Vagina (tissue), 2 donors: ENCODE measurements around the gene ADARB1. TPM values are rescaled to one million over a fixed set of nuclear protein-coding genes. Genes with fewer than 3 reads are reported as not detected.

Experiments
- DNase-seq, 2 donors: peaks; one replicate each; pipeline ENCODE4 v3.0.0-alpha.2; 2017; ENCODE audit errors: extremely low spot score in 2 of 2
- H3K27ac ChIP-seq: fragments of 200-600 bp; sonication (generic); one replicate; pipeline ENCODE4 v1.5.1; 2019
- H3K27me3 ChIP-seq: fragments of 200-600 bp; sonication (generic); one replicate; pipeline ENCODE4 v1.5.1; 2019
- H3K36me3 ChIP-seq, 2 donors: fragments of 200-600 bp; sonication (generic); one replicate each; pipeline ENCODE4 v1.5.1; 2017 to 2019
- H3K4me1 ChIP-seq: fragments of 200-600 bp; sonication (generic); one replicate; pipeline ENCODE4 v1.5.1; 2019
- H3K4me3 ChIP-seq, 2 donors: fragments of 200-600 bp; sonication (generic); 1 replicate in 1 of 2; 2 replicates in 1 of 2; pipeline ENCODE4 v1.5.1; 2016 to 2019
- H3K9me3 ChIP-seq: fragments of 200-600 bp; sonication (generic); one replicate; pipeline ENCODE4 v1.5.1; 2019
- CTCF ChIP-seq, 3 experiments: fragments of 450-650 bp in 2 of 3; fragments of 200-600 bp in 1 of 3; sonication (generic) in 1 of 3; IDR thresholded peaks; one replicate each; pipeline ENCODE4 v1.5.1; 2017 to 2019; ENCODE audit warnings: antibody characterized with exemption in 3 of 3, mild to moderate bottlenecking in 2 of 3, moderate library complexity in 2 of 3
- POLR2A ChIP-seq, 2 donors: fragments of 450-650 bp; IDR thresholded peaks; one replicate each; pipeline ENCODE4 v1.6.1; 2017; ENCODE audit warnings: antibody characterized with exemption in 2 of 2, mild to moderate bottlenecking in 2 of 2, moderate library complexity in 2 of 2
- POLR2AphosphoS5 ChIP-seq, 2 donors: sonication (generic); formaldehyde crosslinking; IDR thresholded peaks; one replicate each; pipeline ENCODE4 v1.9.0; 2017; ENCODE audit warnings: antibody characterized with exemption in 2 of 2, mild to moderate bottlenecking in 2 of 2, low read depth in 1 of 2; ENCODE audit not compliant: insufficient read depth in 1 of 2
- intact Hi-C: fragments of 100-400 bp; cut with DNase I; formaldehyde crosslinking; loops from one replicate; pipeline ENCODE4 v1.15.1; 2023
- total RNA-seq: library from RNA; depleted of rRNA; stranded (reverse); fragments of >200 nt; gene quantifications from one replicate; pipeline ENCODE4 v1.2.3, GENCODE V29; 2016

Gene ADARB1
- total RNA-seq, 1 donor from 2014 or later: 19.6 TPM

- no peaks in the 10 kb centered on the region for H3K27me3 ChIP-seq
- H3K36me3 ChIP-seq: no peaks in the 10 kb centered on the region
- TF ChIP-seq POLR2AphosphoS5 (IDR thresholded peaks at IDR 0.05; ENCODE audit: insufficient read depth in 1 of 2, low read depth in 1 of 2) (no peak), CTCF (IDR thresholded peaks at IDR 0.05) (no peak), POLR2A (IDR thresholded peaks at IDR 0.05) (no peak)
- peak in 1 of 2 donors; percentile 67 for DNase-seq
- intact Hi-C loops: no loop called here
- no peak overlapping the region for H3K27ac ChIP-seq
- H3K9me3 ChIP-seq: no peaks in the 10 kb centered on the region
- no peaks in the 10 kb centered on the region for H3K4me1 ChIP-seq
- no peak overlapping the region for H3K4me3 ChIP-seq
These were observed 177.5 kb downstream of the ADARB1 start for GRCh38 chr21:45251635-45252447.

- intact Hi-C loops: no loop called here
- Histone ChIP-seq H3K9me3 (no peaks in the 10 kb centered on the region), H3K27ac (no peak overlapping the region), H3K36me3 (no peaks in the 10 kb centered on the region), H3K27me3 (no peaks in the 10 kb centered on the region), H3K4me1 (no peaks in the 10 kb centered on the region), H3K4me3 (no peak overlapping the region)
- no peak for DNase-seq
- no peak for TF ChIP-seq POLR2A (IDR thresholded peaks at IDR 0.05)
- TF ChIP-seq CTCF (IDR thresholded peaks at IDR 0.05): no peak
- TF ChIP-seq POLR2AphosphoS5 (IDR thresholded peaks at IDR 0.05; ENCODE audit: insufficient read depth in 1 of 2, low read depth in 1 of 2): no peak
These were observed 178.1 kb downstream of the ADARB1 start for GRCh38 chr21:45252448-45252925.

- no peak for TF ChIP-seq POLR2A (IDR thresholded peaks at IDR 0.05)
- no peak for TF ChIP-seq POLR2AphosphoS5 (IDR thresholded peaks at IDR 0.05; ENCODE audit: insufficient read depth in 1 of 2, low read depth in 1 of 2)
- DNase-seq: peak in 1 of 2 donors; percentile 44
- H3K9me3 ChIP-seq: no peaks in the 10 kb centered on the region
- no peaks in the 10 kb centered on the region for H3K36me3 ChIP-seq
- H3K4me3 ChIP-seq: no peak overlapping the region
- intact Hi-C loops: no loop called here
- no peaks in the 10 kb centered on the region for H3K4me1 ChIP-seq
- no peaks in the 10 kb centered on the region for H3K27me3 ChIP-seq
- H3K27ac ChIP-seq: no peak overlapping the region
These were observed 178.8 kb downstream of the ADARB1 start for GRCh38 chr21:45253180-45253579.

GRCh38 chr21:45253633-45254459 is 179.5 kb downstream of the ADARB1 start:
- no peak for DNase-seq
- Histone ChIP-seq H3K36me3 (no peaks in the 10 kb centered on the region), H3K9me3 (no peaks in the 10 kb centered on the region), H3K27ac (no peak overlapping the region), H3K4me1 (no peaks in the 10 kb centered on the region), H3K27me3 (no peaks in the 10 kb centered on the region), H3K4me3 (no peak overlapping the region)
- TF ChIP-seq CTCF (IDR thresholded peaks at IDR 0.05) (no peak), POLR2A (IDR thresholded peaks at IDR 0.05) (no peak), POLR2AphosphoS5 (IDR thresholded peaks at IDR 0.05; ENCODE audit: insufficient read depth in 1 of 2, low read depth in 1 of 2) (no peak)
- intact Hi-C loops: no loop called here

GRCh38 chr21:45254460-45254930 is 180.1 kb downstream of the ADARB1 start:
- no peaks in the 10 kb centered on the region for H3K36me3 ChIP-seq
- intact Hi-C loops: no loop called here
- no peaks in the 10 kb centered on the region for H3K27me3 ChIP-seq
- H3K4me1 ChIP-seq: no peaks in the 10 kb centered on the region
- H3K4me3 ChIP-seq: no peak overlapping the region
- no peaks in the 10 kb centered on the region for H3K9me3 ChIP-seq
- peak in 1 of 2 donors; percentile 77 for DNase-seq
- no peak for TF ChIP-seq CTCF (IDR thresholded peaks at IDR 0.05)
- no peak for TF ChIP-seq POLR2A (IDR thresholded peaks at IDR 0.05)
- TF ChIP-seq POLR2AphosphoS5 (IDR thresholded peaks at IDR 0.05; ENCODE audit: insufficient read depth in 1 of 2, low read depth in 1 of 2): no peak
- H3K27ac ChIP-seq: no peak overlapping the region
